CD4-positive, alpha-beta T cell treated with Interleukin-6 at 100 ng/mL for 8 hours (primary cell): ENCODE results near the gene FAAP20.

Source experiments
- DNase-seq: peaks from one replicate; pipeline ENCODE4 v3.0.0-alpha.2; 2020; ENCODE audit warnings: mixed read lengths, low spot score

The FAAP20 gene

DNA sequence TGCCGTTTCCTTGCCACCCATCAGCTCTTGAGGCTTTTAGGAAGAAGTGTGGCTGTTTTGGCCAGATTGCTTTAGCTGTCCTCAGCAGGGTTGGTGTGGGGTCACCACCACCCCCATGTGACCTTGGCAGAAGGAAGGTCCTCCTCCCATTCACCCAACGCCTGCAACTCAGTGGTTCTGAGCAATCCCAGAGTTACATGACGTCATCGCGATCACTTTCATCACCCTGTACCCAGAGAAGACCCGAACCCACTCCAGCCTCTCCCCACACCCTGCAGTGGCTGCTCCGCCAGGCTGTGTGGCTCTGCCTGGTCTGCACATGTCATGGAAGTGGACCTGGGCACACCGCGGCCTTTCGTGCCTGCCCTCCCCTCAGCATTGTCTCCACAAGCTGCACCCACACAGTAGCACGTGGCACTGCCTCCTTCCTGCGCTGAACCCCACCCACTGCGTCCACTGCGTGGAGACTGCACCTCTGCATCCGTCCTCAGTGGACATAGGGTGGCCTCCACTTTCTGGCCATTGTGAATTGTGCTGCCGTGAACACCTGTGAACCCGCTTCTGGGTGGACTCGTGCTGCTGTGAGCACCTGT lies 16.5 kb downstream of the FAAP20 start:
- DNase-seq, result no peak

GRCh38 chr1:2177541-2177940 lies 17.0 kb downstream of the FAAP20 start:
- no peak for DNase-seq

GRCh38 chr1:2176615-2177014 lies 18.0 kb downstream of the FAAP20 start:
- DNase-seq, result no peak

DNA sequence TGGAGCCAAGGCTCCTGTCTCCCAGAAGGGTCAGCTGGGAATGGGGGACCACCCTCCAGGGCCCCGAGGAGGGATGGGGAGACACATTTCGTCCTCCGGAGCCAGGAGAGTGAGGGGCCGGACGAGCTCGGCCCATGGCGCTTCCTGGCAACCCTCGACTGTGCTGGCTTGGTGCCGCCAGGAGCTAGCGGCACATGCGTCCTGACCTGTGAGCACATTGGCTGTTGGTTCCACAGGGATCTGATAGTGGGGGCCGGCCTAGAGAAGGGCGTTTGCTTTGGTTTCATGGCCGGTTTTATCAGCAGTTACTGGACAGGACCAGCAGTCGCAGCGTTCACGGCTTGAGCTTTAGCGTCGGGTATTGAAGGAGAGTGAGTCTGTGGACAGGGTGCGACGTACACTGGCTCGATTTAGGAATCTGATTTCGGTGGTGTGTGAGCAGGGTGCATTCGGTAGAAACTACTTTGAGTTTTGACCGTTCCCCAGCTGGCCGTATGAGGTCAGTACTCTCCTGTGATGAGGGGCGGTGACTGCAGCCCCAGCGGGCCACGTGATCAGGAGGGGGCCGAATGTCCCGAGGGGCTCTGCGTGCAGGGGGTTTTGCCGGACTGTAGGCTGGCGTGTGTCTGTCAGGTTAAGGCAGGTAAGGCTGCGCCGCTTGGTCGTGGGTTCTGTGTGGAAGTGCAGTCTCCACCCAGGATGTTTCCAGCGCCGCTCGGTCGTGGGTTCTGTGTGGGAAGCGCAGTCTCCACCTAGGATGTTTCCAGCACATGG lies 18.7 kb downstream of the FAAP20 start:
- no peak for DNase-seq

DNA sequence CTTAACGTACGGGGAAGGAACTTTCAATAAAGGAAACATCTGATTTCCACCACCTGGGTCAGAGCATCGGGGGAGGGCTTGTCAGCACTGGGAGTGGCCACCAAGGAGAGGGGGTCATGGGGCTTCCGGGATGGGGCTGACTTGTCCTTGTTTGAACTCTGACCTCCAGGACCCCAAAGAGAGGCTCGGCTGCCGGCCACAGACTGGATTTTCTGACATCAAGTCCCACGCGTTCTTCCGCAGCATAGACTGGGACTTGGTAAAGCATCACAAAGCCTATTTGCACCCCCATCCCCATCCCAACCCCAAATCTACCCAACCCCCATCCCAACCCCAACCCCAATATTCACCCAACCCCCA lies 19.5 kb downstream of the FAAP20 start:
- no peak for DNase-seq

- DNase-seq, result peak; percentile 24
Observed at GRCh38 chr1:2174348-2175054, 20.1 kb downstream of the FAAP20 start.

- DNase-seq, result no peak
Observed at GRCh38 chr1:2173546-2174347, 20.8 kb downstream of the FAAP20 start.

GRCh38 chr1:2172551-2173146 lies 21.9 kb downstream of the FAAP20 start:
- no peak for DNase-seq

- DNase-seq, result no peak
Observed at GRCh38 chr1:2172012-2172411, 22.6 kb downstream of the FAAP20 start.

DNA sequence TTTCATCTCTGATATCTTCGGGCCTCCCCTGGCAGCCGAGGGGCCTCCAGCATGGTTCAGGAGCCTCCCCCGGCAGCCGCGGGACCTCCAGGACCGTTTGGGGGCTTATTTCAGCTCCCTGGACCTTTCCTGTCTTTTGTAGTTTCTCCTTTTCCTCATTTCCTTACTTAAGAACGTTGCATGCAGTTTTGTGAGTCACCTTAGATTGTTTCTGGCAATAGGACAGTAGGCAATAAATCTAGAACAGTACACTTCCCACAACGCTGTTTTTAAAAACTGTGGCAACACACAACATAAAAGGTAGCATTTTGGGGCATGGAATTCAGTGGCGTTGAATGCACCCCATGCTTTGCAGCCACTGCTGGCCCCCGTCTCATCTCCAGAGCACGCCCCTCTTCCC lies 24.4 kb downstream of the FAAP20 start:
- no peak for DNase-seq

DNA sequence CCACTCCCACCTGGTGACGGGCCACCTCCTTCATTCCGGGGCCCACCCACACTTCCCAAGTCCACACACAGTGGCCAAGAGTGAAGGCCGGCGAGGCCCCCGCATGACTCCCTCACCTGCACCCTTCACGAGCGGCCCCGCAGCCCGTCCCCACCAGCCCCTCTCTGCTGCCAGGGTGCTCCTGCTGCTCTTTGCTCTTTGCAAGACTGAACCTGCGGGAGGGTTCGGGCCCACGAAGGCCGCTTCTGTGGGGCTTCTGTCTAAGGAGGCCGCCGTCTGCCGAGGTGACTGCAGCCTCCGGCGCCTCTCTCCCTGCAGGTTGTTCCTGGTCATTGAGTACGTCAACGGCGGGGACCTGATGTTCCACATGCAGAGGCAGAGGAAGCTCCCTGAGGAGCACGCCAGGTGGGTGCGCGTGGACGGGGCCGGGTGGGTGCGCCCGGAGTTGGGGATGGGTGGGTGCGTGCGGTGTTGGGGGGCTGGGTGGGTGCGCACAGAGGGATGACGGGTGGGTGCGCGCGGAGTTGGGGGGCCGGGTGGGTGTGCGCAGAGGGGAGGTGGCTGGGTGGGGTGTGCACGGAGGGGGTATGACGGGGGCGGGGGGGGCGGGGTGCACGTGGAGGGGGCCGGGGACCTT lies 25.3 kb downstream of the FAAP20 start:
- no peak for DNase-seq

GRCh38 chr1:2168535-2168934 lies 26.0 kb downstream of the FAAP20 start:
- no peak for DNase-seq

GRCh38 chr1:2168090-2168489 lies 26.5 kb downstream of the FAAP20 start:
- DNase-seq, result no peak

DNA sequence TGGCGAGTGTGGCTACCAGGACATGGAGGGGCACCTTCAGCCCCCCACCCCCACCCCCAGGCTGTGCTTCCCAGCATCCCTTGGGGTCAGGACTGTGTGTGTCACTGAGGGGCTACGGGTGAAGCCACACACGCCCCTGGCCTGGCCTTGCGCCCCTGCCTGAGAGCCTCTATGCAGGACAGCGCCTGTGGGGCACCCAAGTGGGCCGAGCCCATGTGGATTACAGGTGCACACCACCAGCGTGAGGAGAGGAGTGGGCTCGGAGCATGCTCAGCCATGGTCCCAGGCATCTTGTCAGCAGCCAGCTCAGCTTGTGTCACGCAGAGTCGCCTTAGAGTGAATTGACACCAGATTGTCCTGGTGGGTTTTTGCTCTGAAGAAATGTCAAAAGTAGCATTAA lies 27.9 kb downstream of the FAAP20 start:
- DNase-seq, result no peak

- DNase-seq, result no peak
Observed at GRCh38 chr1:2166254-2166653, 28.3 kb downstream of the FAAP20 start.

- no peak for DNase-seq
Observed at GRCh38 chr1:2165646-2166045, 28.9 kb downstream of the FAAP20 start.

GRCh38 chr1:2163205-2163604 lies 31.4 kb downstream of the FAAP20 start:
- DNase-seq, result no peak

DNA sequence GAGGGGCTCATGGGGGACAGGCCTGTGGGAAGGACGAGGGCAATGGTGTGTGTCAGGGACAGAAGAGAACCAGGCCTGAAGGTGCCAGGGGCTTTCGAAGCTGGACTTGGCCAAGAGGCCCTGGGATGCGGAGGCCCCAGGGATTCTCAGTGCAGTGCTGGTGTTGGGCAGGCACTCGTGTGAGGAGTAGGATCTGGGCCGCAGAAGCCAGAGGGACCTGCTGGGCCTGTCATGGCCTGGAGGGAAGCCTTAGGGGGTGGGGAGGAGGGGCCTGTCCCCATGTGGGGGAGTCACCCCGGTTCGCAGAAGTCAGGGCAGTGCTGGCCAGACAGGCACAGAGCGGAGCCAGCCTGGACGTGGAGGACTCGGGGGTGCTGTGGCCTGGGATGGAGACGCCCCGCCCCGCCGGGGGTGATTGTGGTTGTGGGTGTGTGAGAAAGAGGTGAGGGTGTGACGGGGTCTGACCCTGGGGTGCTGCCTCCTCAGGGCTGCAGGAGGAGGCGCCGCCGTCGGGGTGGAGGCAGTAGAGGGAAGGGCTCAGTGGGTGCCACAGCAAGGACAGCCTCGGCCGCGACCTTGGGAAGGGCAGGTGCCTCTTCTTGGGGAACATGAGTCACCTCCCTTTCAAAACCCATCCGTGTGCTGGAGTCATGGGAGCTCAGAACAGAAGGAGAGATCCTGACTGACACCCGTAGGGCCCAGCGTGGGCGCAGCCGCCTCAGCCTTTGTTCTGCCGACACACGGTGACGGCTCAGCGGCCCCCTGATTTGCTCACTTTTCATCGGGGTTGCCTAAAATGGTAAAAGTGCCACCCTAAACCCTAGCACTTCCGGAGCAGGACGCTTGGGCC lies 33.9 kb downstream of the FAAP20 start:
- no peak for DNase-seq

DNA sequence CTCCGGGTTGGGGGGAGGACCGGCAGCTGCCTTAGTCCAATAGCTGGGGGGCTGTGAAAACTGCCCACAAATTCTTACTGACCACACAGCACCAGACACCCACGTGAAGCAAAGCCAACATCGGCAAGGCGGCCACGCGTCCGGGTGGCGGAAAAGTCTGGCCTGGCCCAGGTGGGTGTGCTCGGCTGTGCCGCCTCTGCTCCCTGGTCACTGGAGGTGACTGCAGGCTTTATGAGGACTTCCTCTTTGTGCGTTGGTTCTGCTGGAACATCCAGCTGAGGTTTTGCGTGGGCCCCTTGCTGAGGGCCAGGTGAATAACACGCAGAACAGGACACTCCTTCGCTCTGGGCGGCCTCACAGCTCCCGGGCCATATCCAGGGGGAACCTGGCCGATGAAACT lies 35.4 kb downstream of the FAAP20 start:
- DNase-seq, result no peak

- DNase-seq, result no peak
Observed at GRCh38 chr1:2158272-2158671, 36.3 kb downstream of the FAAP20 start.

GRCh38 chr1:2157856-2158255 lies 36.7 kb downstream of the FAAP20 start:
- DNase-seq, result no peak
